ENCODE measurements around the gene NME5.
"Not testable (repeated sequence)": the region's sequence is repeated elsewhere in the genome, so short reads cannot be mapped to it uniquely, and the experiment has no call there.

The NME5 gene

GRCh38 chr5:138138949-138139780, at the start of gene NME5:
TSS of gene NME5 (minus strand) at chr5:138139428. CDS start at chr5:138138780, 648 bp downstream.
- DNase-seq = peak in 1 of 2 experiments; percentile 21

GRCh38 chr5:138188626-138189025, 49.4 kb upstream of the NME5 start:
- peak; percentile 34 to 82 for DNase-seq

GRCh38 chr5:138186002-138186447, 46.8 kb upstream of the NME5 start:
- no peak for DNase-seq

GRCh38 chr5:138182808-138183207, 43.6 kb upstream of the NME5 start:
- no peak for DNase-seq

GRCh38 chr5:138180841-138181240, 41.6 kb upstream of the NME5 start:
- DNase-seq = no peak

GRCh38 chr5:138180183-138180782, 41.1 kb upstream of the NME5 start:
- DNase-seq = peak; percentile 56 to 73

GRCh38 chr5:138179277-138179857, 40.1 kb upstream of the NME5 start:
- DNase-seq = no peak

- peak; percentile 90 to 94 for DNase-seq
These were observed 39.5 kb upstream of the NME5 start, which contains the start of the genes BRD8 and KIF20A for GRCh38 chr5:138178516-138179276. TSS of gene BRD8 (minus strand) at chr5:138178630. CDS start at chr5:138178614, 16 bp downstream. TSS of gene KIF20A (plus strand) at chr5:138179112. CDS start at chr5:138179681, 569 bp downstream.

GRCh38 chr5:138177941-138178515, 38.8 kb upstream of the NME5 start:
- peak in 1 of 2 experiments; percentile 17 for DNase-seq

- DNase-seq = no peak
These were observed 31.1 kb upstream of the NME5 start for GRCh38 chr5:138170299-138170698.

GRCh38 chr5:138169124-138169523, 29.9 kb upstream of the NME5 start:
- no peak for DNase-seq

GRCh38 chr5:138163721-138164120, 24.5 kb upstream of the NME5 start:
- no peak for DNase-seq

GRCh38 chr5:138160706-138161105, 21.5 kb upstream of the NME5 start:
- no peak for DNase-seq

- DNase-seq = no peak
These were observed 20.4 kb upstream of the NME5 start for GRCh38 chr5:138159666-138160065.

- no peak for DNase-seq
These were observed 18.4 kb upstream of the NME5 start for GRCh38 chr5:138157626-138158025.

- not testable (repeated sequence) for DNase-seq
These were observed 16.7 kb upstream of the NME5 start for GRCh38 chr5:138155977-138156376.

GRCh38 chr5:138149530-138149929, 10.3 kb upstream of the NME5 start:
- DNase-seq = no peak

- peak in 1 of 2 experiments; percentile 9 for DNase-seq
These were observed 9.6 kb upstream of the NME5 start for GRCh38 chr5:138148811-138149210.

- DNase-seq = not testable (repeated sequence)
These were observed 4.3 kb upstream of the NME5 start for GRCh38 chr5:138143578-138143977.

- no peak for DNase-seq
These were observed 2.5 kb upstream of the NME5 start for GRCh38 chr5:138141734-138142133.

- no peak for DNase-seq
These were observed 1.0 kb upstream of the NME5 start for GRCh38 chr5:138140268-138140667.

- no peak for DNase-seq
These were observed 508 bp upstream of the NME5 start for GRCh38 chr5:138139781-138140090.

GRCh38 chr5:138132543-138132942, 6.7 kb downstream of the NME5 start:
- no peak for DNase-seq
